BLaER1 treated with 17β-estradiol and CSF1 and Interleukin-3, amounts not matched to agents 10 nM and 100 nM (cell line): Measurements from ENCODE around the gene LCN1.
"Not testable (repeated sequence)": the region's sequence is repeated elsewhere in the genome, so short reads cannot be mapped to it uniquely, and the experiment has no call there.

Experiments used
- H3K27ac ChIP-seq, 11 experiments: shearing (Covaris generic); formaldehyde crosslinking; 2 replicates each; pipeline ENCODE4 v1.8.1; 2022
- H3K27me3 ChIP-seq, 11 experiments: shearing (Covaris generic); formaldehyde crosslinking; 2 replicates each; pipeline ENCODE4 v1.8.1; 2022
- H3K36me3 ChIP-seq, 11 experiments: shearing (Covaris generic); formaldehyde crosslinking; 2 replicates each; pipeline ENCODE4 v1.8.1; 2022
- H3K4me1 ChIP-seq, 10 experiments: shearing (Covaris generic); formaldehyde crosslinking; 2 replicates each; pipeline ENCODE4 v1.8.1; 2022
- H3K4me2 ChIP-seq, 11 experiments: shearing (Covaris generic); formaldehyde crosslinking; 2 replicates each; pipeline ENCODE4 v1.8.1; 2022
- H3K4me3 ChIP-seq, 10 experiments: shearing (Covaris generic); formaldehyde crosslinking; 2 replicates each; pipeline ENCODE4 v1.8.1; 2022
- H3K9ac ChIP-seq, 11 experiments: shearing (Covaris generic); formaldehyde crosslinking; 2 replicates each; pipeline ENCODE4 v1.8.1; 2022
- H3K9me3 ChIP-seq, 11 experiments: shearing (Covaris generic); formaldehyde crosslinking; replicated peaks in 1 of 11; 2 replicates each; pipeline ENCODE4 v1.8.1; 2022
- H4K20me1 ChIP-seq, 11 experiments: shearing (Covaris generic); formaldehyde crosslinking; 2 replicates each; pipeline ENCODE4 v1.8.1; 2022
- Cebpa-rat ChIP-seq, 11 experiments: shearing (Covaris generic); IDR thresholded peaks; 2 replicates each; pipeline ENCODE4 v1.8.1; 2022

The LCN1 gene

GRCh38 chr9:135506327-135507103 lies 14.7 kb upstream of the LCN1 start:
- Histone ChIP-seq H3K9ac (no peak overlapping the region), H4K20me1 (peaks cover 31 to 61% (median 46%) of the 10 kb centered on the region in 11 experiments; a peak in 21 of 22 replicates), H3K27ac (no peak overlapping the region), H3K4me1 (peaks cover 11 to 31% (median 17%) of the 10 kb centered on the region in 10 experiments), H3K4me3 (no peak overlapping the region), H3K9me3 (peaks cover 15 to 26% (median 19%) of the 10 kb centered on the region in 11 experiments), H3K27me3 (no peaks in the 10 kb centered on the region), H3K36me3 (peaks cover 23 to 45% (median 43%) of the 10 kb centered on the region in 11 experiments), H3K4me2 (no peak overlapping the region)
- no peak for TF ChIP-seq Cebpa-rat (IDR thresholded peaks at IDR 0.05)

DNA sequence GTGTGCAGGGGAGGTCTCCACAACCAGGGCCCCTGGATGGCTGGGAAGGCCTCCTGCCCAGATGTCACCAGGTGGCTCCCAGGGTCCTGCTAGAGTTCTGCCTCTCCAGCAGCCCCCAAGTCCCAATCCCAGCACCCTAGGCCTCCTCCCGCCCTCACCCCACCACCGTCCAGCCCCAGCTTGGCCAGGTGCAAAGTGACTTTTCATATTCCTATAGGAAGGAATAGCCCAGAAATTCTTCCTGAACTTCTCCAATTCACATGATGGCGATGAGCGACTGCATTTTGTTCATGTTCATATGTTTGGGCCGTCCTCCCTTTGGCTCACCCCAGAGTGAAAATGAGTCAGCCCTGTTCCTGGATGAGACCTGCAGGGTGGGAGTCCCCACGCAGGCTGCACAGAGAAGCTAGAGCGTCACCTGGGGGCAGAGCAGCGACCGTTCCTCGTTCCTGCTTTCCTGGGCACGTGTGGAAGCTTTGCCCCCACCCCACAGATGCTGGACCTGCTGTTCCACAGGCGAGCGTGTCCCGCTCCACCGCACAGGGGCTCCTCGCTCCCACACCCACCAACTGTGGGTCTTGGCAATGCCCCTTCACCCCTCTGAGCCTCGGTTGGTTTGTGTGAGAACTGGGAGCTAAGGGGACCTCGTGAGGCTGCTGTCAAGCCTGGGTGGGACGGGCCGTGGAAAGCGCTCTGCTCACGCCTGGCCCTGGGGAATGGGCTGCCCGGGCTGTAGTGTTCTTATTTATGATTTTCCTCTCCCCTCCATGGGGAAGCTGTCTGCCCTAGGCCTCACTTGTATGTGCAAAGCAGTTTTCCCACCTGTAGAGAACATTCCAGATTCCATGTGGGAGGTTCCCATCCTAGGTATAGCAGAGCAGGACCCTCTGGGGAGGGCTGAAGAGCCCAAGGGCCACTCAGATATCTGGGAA lies 13.9 kb upstream of the LCN1 start:
- Histone ChIP-seq H4K20me1 (peaks cover 29 to 52% (median 38%) of the 10 kb centered on the region in 11 experiments; a peak in 21 of 22 replicates), H3K9me3 (peaks cover 15 to 26% (median 19%) of the 10 kb centered on the region in 11 experiments)
- no peak for TF ChIP-seq Cebpa-rat (IDR thresholded peaks at IDR 0.05)

GRCh38 chr9:135508211-135508820 lies 12.9 kb upstream of the LCN1 start:
- H3K9me3 ChIP-seq: peaks cover 15 to 26% (median 19%) of the 10 kb centered on the region in 11 experiments
- H3K36me3 ChIP-seq: peaks cover 13 to 28% (median 26%) of the 10 kb centered on the region in 11 experiments
- no peak overlapping the region for H3K9ac ChIP-seq
- H3K4me3 ChIP-seq: no peak overlapping the region
- H3K4me2 ChIP-seq: no peak overlapping the region
- no peaks in the 10 kb centered on the region for H3K27me3 ChIP-seq
- H4K20me1 ChIP-seq: peaks cover 21 to 43% (median 28%) of the 10 kb centered on the region in 11 experiments; a peak in 21 of 22 replicates
- TF ChIP-seq Cebpa-rat (IDR thresholded peaks at IDR 0.05): no peak
- H3K4me1 ChIP-seq: peaks cover 0 to 32% (median 10%) of the 10 kb centered on the region in 10 experiments; a peak in 15 of 20 replicates
- H3K27ac ChIP-seq: no peak overlapping the region

More for the DNA sequence above, 13.9 kb upstream of the LCN1 start:
- Histone ChIP-seq H3K36me3 (peaks cover 23 to 37% (median 35%) of the 10 kb centered on the region in 11 experiments), H3K4me1 (peaks cover 3 to 31% (median 13%) of the 10 kb centered on the region in 10 experiments; a peak in 18 of 20 replicates), H3K27ac (no peak overlapping the region), H3K27me3 (no peaks in the 10 kb centered on the region), H3K4me3 (no peak overlapping the region), H3K9ac (no peak overlapping the region), H3K4me2 (no peak overlapping the region)

GRCh38 chr9:135509458-135509857 lies 11.8 kb upstream of the LCN1 start:
- H4K20me1 ChIP-seq: peaks cover 10 to 31% (median 17%) of the 10 kb centered on the region in 11 experiments; a peak in 21 of 22 replicates

GRCh38 chr9:135512241-135512603 lies 9.0 kb upstream of the LCN1 start:
- no peak overlapping the region for H3K9ac ChIP-seq
- H3K27ac ChIP-seq: peak overlapping the region in 1 of 11 experiments; percentile 32; a peak in 1 of 22 replicates
- H3K36me3 ChIP-seq: no peaks in the 10 kb centered on the region; a peak in 1 of 22 replicates
- peaks cover 9 to 37% (median 18%) of the 10 kb centered on the region in 10 experiments; a peak in 19 of 20 replicates for H3K4me1 ChIP-seq
- no peak overlapping the region for H3K4me3 ChIP-seq
- no peaks in the 10 kb centered on the region for H3K27me3 ChIP-seq
- peak overlapping the region in 4 of 11 experiments; percentile 34 to 83 (median 60); a peak in 6 of 22 replicates for H3K4me2 ChIP-seq
- H4K20me1 ChIP-seq: peaks cover 0 to 11% (median 0%) of the 10 kb centered on the region in 11 experiments; a peak in 1 of 22 replicates
- TF ChIP-seq Cebpa-rat (IDR thresholded peaks at IDR 0.05): no peak
- peaks cover 15 to 26% (median 19%) of the 10 kb centered on the region in 11 experiments for H3K9me3 ChIP-seq

More at GRCh38 chr9:135509458-135509857, 11.8 kb upstream of the LCN1 start:
- H3K9ac ChIP-seq: no peak overlapping the region
- peaks cover under 1 to 29% (median 10%) of the 10 kb centered on the region in 10 experiments; a peak in 16 of 20 replicates for H3K4me1 ChIP-seq
- no peak for TF ChIP-seq Cebpa-rat (IDR thresholded peaks at IDR 0.05)
- no peak overlapping the region for H3K27ac ChIP-seq
- H3K36me3 ChIP-seq: peaks cover 2 to 16% (median 14%) of the 10 kb centered on the region in 11 experiments; a peak in 21 of 22 replicates
- H3K27me3 ChIP-seq: no peaks in the 10 kb centered on the region
- no peak overlapping the region for H3K4me3 ChIP-seq
- H3K9me3 ChIP-seq: peaks cover 15 to 26% (median 19%) of the 10 kb centered on the region in 11 experiments
- H3K4me2 ChIP-seq: no peak overlapping the region

DNA sequence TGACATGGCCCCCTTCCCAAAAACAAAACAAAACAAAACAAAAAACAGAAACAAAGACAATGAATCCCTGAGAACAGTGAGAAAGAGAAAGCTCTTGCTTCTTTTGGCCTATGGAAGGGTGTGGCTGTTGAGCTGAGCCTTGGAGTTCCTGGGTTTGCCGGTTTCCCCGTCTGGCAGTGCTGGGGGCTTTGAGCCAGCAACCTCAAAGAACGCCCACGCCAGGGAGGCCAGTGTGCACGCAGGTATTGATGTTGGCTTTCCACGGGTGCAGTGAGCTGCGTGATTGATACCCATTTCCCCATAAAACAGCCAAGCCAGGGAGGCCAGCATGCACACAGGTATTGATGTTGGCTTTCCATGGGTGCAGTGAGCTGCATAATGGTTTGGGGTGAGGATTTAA lies 8.3 kb upstream of the LCN1 start:
- Histone ChIP-seq H4K20me1 (0 out of 22 replicates have a peak, but pooled peaks cover 0 to 7% (median 0%) of the 10 kb centered on the region in 11 experiments), H3K4me2 (peak overlapping the region in 3 of 11 experiments; percentile 35 to 83 (median 67); a peak in 5 of 22 replicates)

DNA sequence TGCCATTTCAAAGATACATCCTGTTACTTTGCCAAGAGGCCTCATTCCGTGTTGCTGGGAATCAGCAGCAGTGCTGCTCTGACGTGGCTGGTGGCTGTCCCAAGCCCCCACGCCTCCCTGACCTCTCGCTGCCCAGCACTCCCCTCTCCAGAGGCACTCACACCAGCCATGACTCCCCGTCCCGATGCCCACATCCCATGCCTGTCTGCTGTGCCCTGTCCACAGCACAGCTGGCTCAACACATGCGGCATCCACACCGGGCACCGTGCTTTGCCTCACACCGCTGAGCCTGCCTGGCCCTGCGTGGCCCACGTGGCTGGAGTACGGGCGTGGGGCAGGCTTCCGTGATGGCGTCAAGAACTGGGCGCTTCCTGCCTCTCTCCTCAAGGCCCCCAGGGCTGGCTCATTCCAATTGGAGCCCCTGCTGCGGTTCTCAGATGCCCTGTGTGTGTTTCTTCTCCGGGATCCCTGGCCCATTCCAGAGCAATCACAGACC lies 7.8 kb upstream of the LCN1 start:
- Histone ChIP-seq H3K9me3 (peaks cover 12 to 17% (median 16%) of the 10 kb centered on the region in 11 experiments), H3K27me3 (0 out of 22 replicates have a peak, but pooled peaks cover 0 to 4% (median 0%) of the 10 kb centered on the region in 11 experiments), H3K4me2 (peak overlapping the region in 1 of 11 experiments; percentile 67; a peak in 1 of 22 replicates), H3K9ac (no peak overlapping the region), H3K4me3 (no peak overlapping the region), H3K27ac (no peak overlapping the region), H3K36me3 (no peaks in the 10 kb centered on the region), H4K20me1 (0 out of 22 replicates have a peak, but pooled peaks cover 0 to 7% (median 0%) of the 10 kb centered on the region in 11 experiments), H3K4me1 (peaks cover 9 to 37% (median 18%) of the 10 kb centered on the region in 10 experiments; a peak in 19 of 20 replicates)
- TF ChIP-seq Cebpa-rat (IDR thresholded peaks at IDR 0.05): no peak

More for the DNA sequence above, 8.3 kb upstream of the LCN1 start:
- TF ChIP-seq Cebpa-rat (IDR thresholded peaks at IDR 0.05): no peak
- Histone ChIP-seq H3K9ac (no peak overlapping the region), H3K27me3 (no peaks in the 10 kb centered on the region), H3K4me1 (peaks cover 9 to 37% (median 18%) of the 10 kb centered on the region in 10 experiments; a peak in 19 of 20 replicates), H3K36me3 (no peaks in the 10 kb centered on the region; a peak in 1 of 22 replicates), H3K9me3 (peaks cover 15 to 22% (median 19%) of the 10 kb centered on the region in 11 experiments), H3K27ac (no peak overlapping the region), H3K4me3 (no peak overlapping the region)

- not testable (repeated sequence) for H3K9ac ChIP-seq, H3K4me2 ChIP-seq, H3K36me3 ChIP-seq, H3K4me3 ChIP-seq, H3K27ac ChIP-seq, H3K27me3 ChIP-seq, H4K20me1 ChIP-seq
- peaks cover 6 to 12% (median 11%) of the 10 kb centered on the region in 11 experiments for H3K9me3 ChIP-seq
- peaks cover 9 to 37% (median 18%) of the 10 kb centered on the region in 10 experiments; a peak in 19 of 20 replicates for H3K4me1 ChIP-seq
Observed at GRCh38 chr9:135513906-135514305, 7.3 kb upstream of the LCN1 start.
